ENCODE data around the gene EXTL2. TPM values are rescaled to one million over a fixed set of nuclear protein-coding genes. Genes with fewer than 3 reads are reported as not detected.
"Not testable (repeated sequence)": the region's sequence is repeated elsewhere in the genome, so short reads cannot be mapped to it uniquely, and the experiment has no call there.

The EXTL2 gene
- total RNA-seq, 2 experiments from 2014 or later: 1.5 to 1.8 TPM

DNA sequence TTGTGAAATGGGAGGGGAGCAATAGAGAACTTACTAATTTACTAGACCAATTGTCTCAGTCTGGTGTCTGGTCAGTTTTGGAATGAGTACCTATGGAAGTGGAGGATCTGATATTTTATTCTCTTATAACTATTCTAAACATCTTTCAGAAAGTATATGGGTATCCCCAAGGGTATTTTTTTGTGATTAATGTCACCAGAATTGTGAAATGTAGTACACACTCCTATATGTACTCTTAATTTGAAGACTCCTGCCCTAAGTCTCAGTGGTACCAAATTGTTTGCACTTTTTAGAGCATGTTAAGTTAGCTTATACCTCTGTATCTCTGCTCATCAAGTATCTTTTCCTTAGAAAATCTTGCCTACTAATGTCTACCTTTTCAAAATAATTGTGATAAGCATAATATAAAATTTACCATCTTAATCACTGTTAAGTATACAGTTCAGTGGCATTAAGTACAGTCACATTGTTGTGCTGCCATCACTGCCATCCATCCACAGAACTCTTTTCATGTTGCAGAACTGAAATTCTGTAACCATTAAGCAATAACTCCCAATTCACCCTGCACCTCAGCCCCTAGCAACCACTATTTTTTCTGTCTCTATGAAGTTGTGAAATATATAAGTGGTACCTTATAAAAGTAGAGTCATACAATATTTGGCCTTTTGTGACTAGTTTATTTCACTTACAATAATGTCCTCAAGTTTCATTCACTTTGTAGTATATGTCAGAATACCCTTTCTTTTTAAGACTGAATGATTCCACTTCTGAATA is 41.7 kb upstream of the EXTL2 start:
- Histone ChIP-seq H3K4me1 (ENCODE audit: insufficient read depth, low read length) (peaks cover 5% of the 10 kb centered on the region), H3K27me3 (ENCODE audit: control insufficient read depth in 1 of 2, insufficient read depth in 2 of 2, low read length in 2 of 2) (no peaks in the 10 kb centered on the region), H3K4me3 (ENCODE audit: low read length) (no peak overlapping the region), H3K9me3 (ENCODE audit: control insufficient read depth in 1 of 2, insufficient read depth in 1 of 2, low read length in 2 of 2) (peaks cover 7 to 11% of the 10 kb centered on the region in 2 experiments), H3K27ac (ENCODE audit: low read depth in 1 of 2, low read length in 2 of 2) (no peak overlapping the region), H3K36me3 (ENCODE audit: insufficient read depth, low read length) (peaks cover 31% of the 10 kb centered on the region)
- ATAC-seq (ENCODE audit: poor library complexity) (no peak), DNase-seq (no peak)
- ChIA-PET CTCF (interaction anchor here (1.5 kb wide), 1 partner anchor 67 kb away, joined by 3 read pairs; no protein-coding TSS in a partner anchor), POLR2A (interaction anchor here (1.0 kb wide), 1 partner anchor 176 kb away, joined by 3 read pairs; no protein-coding TSS in a partner anchor)
- H3K4me1 Mint-ChIP-seq (ENCODE audit: low read depth): peaks cover 77% of the 10 kb centered on the region
- no peak for TF ChIP-seq CTCF (IDR thresholded peaks at IDR 0.05)
- intact Hi-C loops (cut with DNase I, micrococcal nuclease): no loop called here
- H3K27ac Mint-ChIP-seq: peak overlapping the region; percentile 54
- H3K27me3 Mint-ChIP-seq: no peaks in the 10 kb centered on the region
- H3K4me3 Mint-ChIP-seq: no peak overlapping the region
- H3K36me3 Mint-ChIP-seq (ENCODE audit: low read depth): peaks cover 89% of the 10 kb centered on the region
- peaks cover 11% of the 10 kb centered on the region for H3K9me3 Mint-ChIP-seq

GRCh38 chr1:100933555-100933954 is 38.9 kb upstream of the EXTL2 start:
- H3K9me3 Mint-ChIP-seq; H3K27me3 Mint-ChIP-seq; ATAC-seq (ENCODE audit: poor library complexity); DNase-seq; H3K27ac ChIP-seq (ENCODE audit: low read depth in 1 of 2, low read length in 2 of 2); H3K27me3 ChIP-seq (ENCODE audit: control insufficient read depth in 1 of 2, insufficient read depth in 2 of 2, low read length in 2 of 2); H3K4me1 ChIP-seq (ENCODE audit: insufficient read depth, low read length); H3K4me3 ChIP-seq (ENCODE audit: low read length): not testable (repeated sequence)
- POLR2A ChIA-PET: interaction anchor here (0.8 to 2.2 kb wide), 4 partner anchors 16 to 307 kb away, joined by 3 to 5 read pairs (median 4); no protein-coding TSS in a partner anchor
- peaks cover 7 to 11% of the 10 kb centered on the region in 2 experiments for H3K9me3 ChIP-seq (ENCODE audit: control insufficient read depth in 1 of 2, insufficient read depth in 1 of 2, low read length in 2 of 2)
- CTCF ChIA-PET: interaction anchor here (1.3 kb wide), 1 partner anchor 305 kb away, joined by 3 read pairs; no protein-coding TSS in a partner anchor
- intact Hi-C loops (cut with DNase I, micrococcal nuclease): loop anchor here in 1 of 2 experiments (5.0 kb wide), 1 partner anchor 34 kb away; no protein-coding TSS in a partner anchor
- Mint-ChIP-seq H3K27ac (peak overlapping the region; percentile 78), H3K36me3 (ENCODE audit: low read depth) (peaks cover 75% of the 10 kb centered on the region), H3K4me3 (peak overlapping the region; percentile 20), H3K4me1 (ENCODE audit: low read depth) (peaks cover 85% of the 10 kb centered on the region)
- H3K36me3 ChIP-seq (ENCODE audit: insufficient read depth, low read length): peaks cover 25% of the 10 kb centered on the region

DNA sequence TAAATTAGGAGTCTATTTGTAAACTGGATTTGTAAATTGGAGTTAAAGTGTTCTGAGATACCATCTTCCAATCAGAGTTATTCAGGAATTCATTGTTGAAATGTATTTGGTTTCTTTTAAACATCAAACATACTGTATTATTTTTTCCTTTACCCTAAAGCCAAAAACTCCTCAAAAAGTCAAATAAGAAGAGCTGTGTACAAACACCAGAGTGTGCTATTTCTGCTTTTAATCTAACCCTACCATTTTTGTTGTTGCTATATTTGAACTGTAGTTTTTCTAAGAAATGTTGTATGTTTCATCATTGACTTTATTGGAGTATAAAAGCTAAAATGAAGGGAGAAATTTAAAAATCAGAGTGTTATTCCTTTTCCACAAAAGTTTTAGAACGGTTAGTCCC is 37.1 kb upstream of the EXTL2 start:
- peak overlapping the region; percentile 12 for H3K4me3 Mint-ChIP-seq
- peaks cover 58% of the 10 kb centered on the region for H3K36me3 Mint-ChIP-seq (ENCODE audit: low read depth)
- peak; percentile 16 for TF ChIP-seq CTCF (IDR thresholded peaks at IDR 0.05)
- H3K9me3 ChIP-seq (ENCODE audit: control insufficient read depth in 1 of 2, insufficient read depth in 1 of 2, low read length in 2 of 2): peaks cover 0 to 11% of the 10 kb centered on the region in 2 experiments
- ChIA-PET POLR2A (interaction anchor here (0.8 to 2.2 kb wide), 4 partner anchors 9 to 357 kb away, joined by 3 to 5 read pairs (median 4); no protein-coding TSS in a partner anchor), CTCF (no interaction called here)
- ATAC-seq (ENCODE audit: poor library complexity) (no peak), DNase-seq (no peak)
- no peaks in the 10 kb centered on the region for H3K27me3 ChIP-seq (ENCODE audit: control insufficient read depth in 1 of 2, insufficient read depth in 2 of 2, low read length in 2 of 2)
- H3K4me3 ChIP-seq (ENCODE audit: low read length): no peak overlapping the region
- peaks cover 13% of the 10 kb centered on the region for H3K36me3 ChIP-seq (ENCODE audit: insufficient read depth, low read length)
- intact Hi-C loops (cut with DNase I, micrococcal nuclease): loop anchor here in 1 of 2 experiments (5.0 kb wide), 1 partner anchor 36 kb away; no protein-coding TSS in a partner anchor
- H3K4me1 ChIP-seq (ENCODE audit: insufficient read depth, low read length): peaks cover 17% of the 10 kb centered on the region
- peaks cover 7% of the 10 kb centered on the region for H3K9me3 Mint-ChIP-seq
- H3K27me3 Mint-ChIP-seq: no peaks in the 10 kb centered on the region
- H3K27ac ChIP-seq (ENCODE audit: low read depth in 1 of 2, low read length in 2 of 2): peak overlapping the region in 1 of 2 donors; percentile 31
- peaks cover 76% of the 10 kb centered on the region for H3K4me1 Mint-ChIP-seq (ENCODE audit: low read depth)
- no peak overlapping the region for H3K27ac Mint-ChIP-seq

All from CD4-positive, alpha-beta T cell (primary cell).